HG02885 (cell line): Measurements from ENCODE around the gene RAET1E.
"Not testable (repeated sequence)": the region's sequence is repeated elsewhere in the genome, so short reads cannot be mapped to it uniquely, and the experiment has no call there.

ENCODE experiments used
- ATAC-seq: cut with Tn5 transposase; IDR thresholded peaks from one replicate; pipeline ENCODE4 v1.9.1; 2021; ENCODE audit warnings: mild to moderate bottlenecking; ENCODE audit not compliant: unreplicated experiment, poor library complexity

The RAET1E gene

DNA sequence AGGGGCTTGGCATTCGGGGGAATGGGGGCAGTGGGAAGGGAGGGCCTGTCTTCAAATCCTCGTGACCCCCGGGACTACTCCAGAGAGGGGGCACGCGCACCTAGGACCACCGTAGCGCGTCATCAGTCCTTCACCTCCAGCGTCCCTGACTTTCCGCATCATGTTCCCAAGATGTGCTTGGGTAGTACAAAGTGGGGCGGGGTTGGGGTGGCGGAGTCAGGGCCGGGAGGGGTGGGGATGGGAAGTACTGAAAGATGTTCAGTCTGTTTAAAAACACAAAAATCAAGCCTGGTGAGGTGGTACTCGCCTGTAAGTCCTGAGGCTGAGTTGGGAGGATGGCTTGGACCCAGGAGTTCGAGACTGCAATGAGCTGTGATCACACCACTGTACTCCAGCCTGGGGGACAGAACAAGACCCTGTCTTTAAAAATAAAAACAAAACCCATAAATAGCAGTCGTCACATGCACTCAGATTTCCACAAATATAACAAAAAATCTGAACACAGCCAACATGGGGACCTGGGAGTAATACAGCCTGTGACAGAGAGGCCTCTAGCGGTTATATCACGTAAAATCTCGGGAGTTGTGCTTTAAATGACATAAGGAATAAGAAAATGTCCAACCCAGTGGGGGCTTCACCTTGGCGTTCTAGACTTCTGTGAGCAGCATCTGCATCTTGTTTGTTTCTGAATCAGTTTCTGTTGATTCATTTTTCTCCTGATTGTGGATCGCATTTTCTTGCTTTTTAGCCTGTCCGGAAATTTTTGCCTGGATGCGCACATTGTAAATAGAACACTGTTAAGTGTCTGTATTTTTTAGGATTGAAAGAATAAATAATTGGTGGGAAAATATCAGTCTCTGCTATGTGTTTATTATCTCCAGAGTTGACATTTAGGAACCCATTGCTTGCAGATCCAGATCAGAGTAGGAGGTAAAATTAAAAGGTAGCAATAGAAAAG, 33.1 kb downstream of the RAET1E start:
- no peak for ATAC-seq

DNA sequence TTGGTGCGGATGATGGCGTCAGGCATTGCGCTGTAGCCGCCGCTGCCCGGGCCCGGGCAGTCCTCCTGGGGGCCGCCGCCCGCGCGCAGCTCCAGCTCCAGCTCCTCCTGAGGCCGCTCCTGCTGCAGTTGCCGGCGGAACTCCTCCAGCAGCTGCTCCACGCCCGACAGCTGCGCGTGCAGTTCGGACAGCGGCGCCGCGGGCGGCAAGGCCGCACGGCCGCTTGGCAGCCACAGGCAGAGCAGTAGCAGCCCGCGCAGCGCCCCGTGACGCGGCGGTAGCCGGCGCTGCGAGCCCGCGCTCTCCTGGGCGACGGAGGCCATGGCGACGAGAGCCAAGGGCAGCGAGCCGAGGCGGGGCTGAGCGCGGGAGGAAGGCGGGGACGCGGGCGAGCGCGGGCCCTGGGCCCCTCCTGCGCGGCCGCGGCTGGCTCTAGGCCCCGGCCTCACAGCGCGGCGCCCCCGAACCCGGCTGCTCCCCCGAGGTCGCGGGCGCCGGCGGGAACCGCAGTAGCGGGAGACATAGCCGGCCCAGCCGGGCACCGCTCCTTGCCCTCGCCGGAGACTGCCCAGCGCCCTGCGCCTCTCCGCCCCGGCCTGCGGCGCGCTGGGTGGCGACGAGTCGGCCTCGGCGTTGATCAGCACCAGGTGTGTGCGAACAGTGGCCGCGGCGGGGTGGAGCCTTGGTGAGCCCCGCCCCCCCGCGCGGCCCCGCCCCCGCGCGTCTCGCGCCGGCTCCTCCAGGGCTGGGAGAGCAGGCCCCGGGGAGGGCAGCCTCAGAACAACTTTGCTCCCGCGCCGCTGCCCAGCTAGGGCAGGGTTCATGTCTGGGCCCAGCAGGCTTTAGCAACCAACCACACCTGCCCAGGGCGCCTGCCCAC, 34.0 kb downstream of the RAET1E start, which contains the start of gene LRP11:
TSS of gene LRP11 (minus strand) at position 662 of the 880 bp plus-strand sequence. CDS start at position 323, 339 bp downstream.
- peak; percentile 88 for ATAC-seq

DNA sequence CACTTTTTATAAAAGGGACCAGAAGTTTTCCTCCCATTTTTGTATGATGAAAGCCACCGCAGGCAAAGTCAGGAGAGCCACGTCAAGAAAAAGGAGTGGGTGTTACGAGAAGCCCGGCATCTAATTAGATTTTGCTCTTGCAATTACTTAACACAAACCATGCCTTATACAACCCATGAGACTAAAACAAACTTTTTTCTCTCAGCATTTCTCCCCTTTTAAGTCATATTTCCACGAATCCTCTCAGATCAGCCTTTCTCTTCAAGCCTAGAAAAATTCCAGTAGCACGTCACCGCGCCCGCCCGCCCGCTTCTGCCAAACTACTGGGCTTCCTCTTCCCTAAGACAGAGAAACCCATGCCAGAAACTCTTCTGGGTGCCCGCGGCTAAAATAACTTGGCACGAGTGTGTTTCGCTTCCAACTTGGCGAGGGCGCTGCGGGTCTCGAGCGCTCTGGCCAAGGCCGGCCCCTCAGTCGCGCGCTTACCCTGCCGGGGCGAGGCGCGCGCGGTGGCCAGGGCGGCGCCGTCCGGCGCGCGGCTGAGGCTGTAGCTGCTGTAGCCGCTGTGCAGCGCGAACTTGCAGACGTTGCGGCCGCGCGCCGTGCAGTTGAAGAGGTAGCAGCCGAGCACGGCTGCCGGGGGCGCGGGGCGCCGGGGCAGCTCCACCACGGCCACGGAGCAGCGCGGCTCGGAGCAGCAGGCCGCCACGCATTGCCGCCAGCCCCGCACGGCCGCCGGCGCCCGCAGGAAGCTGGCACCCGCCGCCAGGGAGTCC, 34.8 kb downstream of the RAET1E start:
- peak; percentile 47 for ATAC-seq

DNA sequence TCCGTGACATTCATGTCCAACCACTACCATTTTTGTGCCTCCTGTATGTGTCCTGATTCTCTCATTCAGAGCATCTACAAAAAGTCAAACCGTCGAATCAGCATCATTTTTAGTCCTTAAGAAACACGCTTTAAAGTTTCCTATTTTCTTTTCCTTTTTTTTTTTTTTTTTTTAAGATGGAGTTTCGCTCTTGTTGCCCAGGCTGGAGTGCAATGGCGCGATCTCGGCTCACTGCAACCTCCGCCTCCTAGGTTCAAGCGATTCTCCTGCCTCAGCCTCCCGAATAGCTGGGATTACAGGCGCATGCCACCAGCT, 35.5 kb downstream of the RAET1E start:
- ATAC-seq, result not testable (repeated sequence)

DNA sequence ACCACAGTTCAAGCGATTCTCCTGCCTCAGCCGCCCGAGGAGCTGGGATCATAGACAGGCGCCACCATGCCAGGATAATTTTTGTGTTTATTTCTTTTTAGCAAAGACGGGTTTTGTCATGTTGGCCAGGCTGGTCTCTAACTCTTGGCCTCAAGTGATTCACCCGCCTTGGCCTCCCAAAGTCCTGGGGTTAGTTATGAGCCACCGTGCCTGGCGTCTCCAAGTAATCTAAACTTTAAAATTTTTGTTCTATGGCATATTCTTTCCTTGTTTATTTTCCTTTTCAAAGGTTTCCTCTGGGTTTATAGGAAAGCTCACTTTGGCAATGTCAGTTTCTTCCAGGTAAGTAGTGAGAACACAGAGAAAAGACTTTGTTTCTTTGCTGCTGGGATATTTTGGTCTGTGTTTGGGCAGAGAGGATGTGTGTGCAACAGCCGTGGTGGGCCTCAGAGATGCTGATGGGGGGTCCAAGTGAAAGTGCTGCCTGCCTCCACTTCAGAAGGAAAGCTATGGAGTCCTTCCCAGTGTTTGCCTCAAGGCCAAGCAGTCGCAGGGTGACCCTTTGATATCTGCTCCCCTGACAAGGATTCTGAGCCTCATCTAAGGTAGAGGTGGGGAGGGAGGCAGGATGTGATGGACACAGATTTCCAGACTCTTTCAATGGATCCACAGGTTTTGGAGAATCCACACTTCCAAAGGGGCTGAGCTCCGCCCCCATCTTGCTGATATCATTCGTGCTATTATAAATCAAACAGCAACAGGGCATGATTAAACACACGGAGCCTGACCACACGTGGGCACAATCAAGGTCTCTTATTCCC, 36.1 kb downstream of the RAET1E start:
- ATAC-seq, result no peak

DNA sequence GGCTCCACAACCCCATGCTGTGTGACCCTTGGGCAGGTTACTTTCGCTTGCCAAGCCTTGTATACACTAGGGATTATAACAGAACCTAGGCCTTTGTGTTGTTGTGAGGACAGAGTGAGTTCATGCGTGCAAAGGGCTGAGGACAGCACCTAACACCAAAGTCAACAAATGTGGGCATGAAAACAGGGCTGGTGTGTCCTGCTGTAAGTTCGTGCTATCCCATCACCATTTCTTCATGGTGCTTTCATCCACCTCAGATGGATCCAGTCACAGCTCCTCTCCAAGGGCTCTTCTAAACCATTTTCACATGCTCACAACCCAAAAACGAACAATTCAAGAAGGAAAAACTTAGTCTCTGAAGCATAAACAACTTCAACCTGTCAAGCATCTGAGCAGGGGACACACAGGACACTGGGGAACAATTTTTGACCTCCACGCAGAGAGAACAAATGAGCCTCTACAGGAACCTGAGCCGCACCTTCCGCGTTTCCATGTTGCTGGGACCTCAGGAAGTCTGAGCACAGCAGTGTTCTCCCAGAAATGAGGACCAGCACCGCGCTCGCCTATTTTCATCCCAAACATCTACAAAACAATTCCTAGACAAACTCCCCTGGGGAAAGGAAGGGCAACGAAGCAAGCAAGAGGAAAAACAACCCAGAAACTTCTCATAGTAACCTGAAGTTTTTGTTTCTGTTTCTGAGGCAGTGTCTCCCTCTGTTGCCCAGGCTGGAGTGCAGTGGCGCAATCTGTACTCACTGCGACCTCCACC, 36.9 kb downstream of the RAET1E start:
- no peak for ATAC-seq

DNA sequence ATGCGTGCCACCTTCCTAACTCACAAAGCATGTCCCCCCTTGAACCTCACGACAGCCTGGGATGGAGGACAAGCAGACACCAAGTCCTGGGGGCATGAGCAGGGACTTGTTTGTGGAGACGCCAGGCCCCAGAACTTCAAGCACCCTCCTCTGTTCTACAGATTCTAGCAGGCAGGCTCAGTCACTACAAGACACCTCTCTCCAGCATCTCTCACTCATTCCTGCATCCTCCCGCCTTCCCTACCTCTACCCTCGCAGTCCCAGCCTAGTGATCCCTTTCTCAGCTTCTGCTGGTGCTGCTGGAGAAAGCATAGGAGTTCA, 37.4 kb downstream of the RAET1E start:
- no peak for ATAC-seq

DNA sequence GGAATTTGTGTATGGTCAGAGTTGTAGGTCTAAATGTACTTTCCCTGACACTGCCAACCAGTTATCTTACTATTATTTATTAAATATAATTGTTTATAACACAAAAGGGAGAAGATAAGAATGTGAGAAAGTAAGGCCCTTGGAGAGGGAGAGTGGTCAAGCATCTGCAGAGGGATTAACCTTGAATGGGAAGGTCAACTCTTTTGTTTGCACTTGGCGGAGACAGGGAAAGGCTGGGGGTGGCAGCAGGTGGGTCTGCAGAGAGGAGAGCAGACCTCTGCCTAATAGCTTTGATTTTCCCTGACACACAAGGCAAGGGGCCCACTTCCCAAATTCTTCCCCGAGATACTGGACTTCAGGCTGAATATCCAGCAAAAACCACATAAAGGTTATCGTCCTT, 38.0 kb downstream of the RAET1E start:
- ATAC-seq, result no peak

DNA sequence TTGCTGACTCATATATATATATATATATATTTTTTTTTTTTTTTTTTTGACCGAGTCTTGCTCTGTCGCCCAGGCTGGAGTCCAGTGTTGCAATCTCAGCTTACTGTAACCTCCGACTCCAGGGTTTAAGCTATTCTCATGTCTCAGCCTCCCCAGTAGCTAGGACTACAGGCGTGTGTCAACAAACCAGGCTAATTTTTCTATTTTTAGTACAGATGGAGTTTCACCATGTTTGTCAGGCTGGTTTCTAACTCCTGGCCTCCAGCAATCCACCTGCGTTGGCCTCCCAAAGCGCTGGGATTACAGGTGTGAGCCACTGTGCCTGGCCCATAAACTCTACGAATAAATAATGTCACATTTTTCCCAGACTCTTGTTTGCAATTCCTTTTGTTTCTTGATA, 38.5 kb downstream of the RAET1E start:
- ATAC-seq, result no peak

DNA sequence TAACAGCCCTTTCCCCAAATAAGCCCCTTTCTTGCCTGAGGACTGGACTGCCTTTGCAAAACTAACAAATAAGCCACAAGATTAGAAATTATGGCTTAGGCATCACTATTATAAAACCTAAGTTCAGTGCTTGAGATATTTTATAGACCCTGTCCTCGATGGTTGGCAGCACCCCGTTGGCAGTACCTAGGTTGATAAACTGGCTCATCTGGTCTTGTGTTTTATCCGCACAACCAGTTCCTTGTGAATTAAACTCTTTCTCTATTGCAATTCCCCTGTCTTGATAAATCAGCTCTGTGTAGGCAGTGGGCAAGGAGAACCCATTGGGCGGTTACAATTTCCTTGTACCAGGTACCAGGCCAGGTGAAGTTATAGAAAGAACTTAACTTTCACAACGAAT, 40.4 kb downstream of the RAET1E start:
- no peak for ATAC-seq

DNA sequence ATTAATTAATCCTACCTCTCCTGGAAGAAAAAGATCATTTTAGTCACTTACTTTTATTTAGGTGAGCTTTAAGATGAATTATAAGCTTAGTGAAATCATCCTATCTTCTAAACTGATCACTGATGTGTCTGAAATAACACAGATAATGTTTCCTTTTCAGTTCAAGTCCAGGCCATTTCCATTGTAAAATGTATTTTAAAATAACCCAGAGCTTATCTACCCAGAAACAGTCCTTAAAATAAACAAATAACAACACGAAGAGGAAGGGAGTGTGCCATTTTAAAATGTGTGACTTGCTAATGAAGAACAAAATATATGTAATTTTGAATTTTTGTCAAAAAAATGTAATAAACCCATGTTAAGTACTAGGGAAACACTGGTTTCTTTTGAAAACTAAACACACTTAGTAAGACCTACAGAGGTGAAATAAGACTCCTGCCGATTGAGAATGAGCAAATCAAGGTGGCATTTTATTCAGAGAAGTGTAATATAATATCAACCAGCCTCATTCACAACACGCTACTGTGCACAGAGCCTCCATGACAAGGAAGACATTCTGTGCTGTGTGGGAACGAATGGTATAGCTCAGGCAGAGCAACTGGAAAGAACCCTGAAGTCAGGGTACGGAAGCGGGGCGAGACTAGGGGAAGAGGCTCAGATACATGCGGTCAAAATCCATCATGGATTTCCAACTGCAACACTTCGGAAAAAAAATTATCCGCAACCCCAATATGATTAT, 41.5 kb downstream of the RAET1E start:
- no peak for ATAC-seq

DNA sequence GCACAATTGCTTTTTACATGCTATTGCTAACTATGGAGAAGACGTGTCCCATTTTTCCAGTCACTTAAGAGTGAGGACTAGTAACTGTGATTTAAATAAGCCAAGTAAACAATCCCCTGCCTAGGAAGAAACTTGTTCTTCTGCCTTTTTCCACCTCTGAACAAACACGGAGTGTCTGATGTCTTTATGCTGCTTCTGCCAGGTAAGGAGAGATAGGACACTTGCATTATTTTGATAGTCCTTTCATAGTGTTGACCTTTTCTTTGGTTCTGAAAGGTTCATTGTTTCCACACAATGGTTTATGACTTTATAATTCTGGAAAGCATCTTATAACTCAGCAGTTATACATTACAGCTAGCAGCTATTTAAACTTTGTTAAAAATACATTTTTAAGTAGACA, 42.2 kb downstream of the RAET1E start:
- no peak for ATAC-seq

DNA sequence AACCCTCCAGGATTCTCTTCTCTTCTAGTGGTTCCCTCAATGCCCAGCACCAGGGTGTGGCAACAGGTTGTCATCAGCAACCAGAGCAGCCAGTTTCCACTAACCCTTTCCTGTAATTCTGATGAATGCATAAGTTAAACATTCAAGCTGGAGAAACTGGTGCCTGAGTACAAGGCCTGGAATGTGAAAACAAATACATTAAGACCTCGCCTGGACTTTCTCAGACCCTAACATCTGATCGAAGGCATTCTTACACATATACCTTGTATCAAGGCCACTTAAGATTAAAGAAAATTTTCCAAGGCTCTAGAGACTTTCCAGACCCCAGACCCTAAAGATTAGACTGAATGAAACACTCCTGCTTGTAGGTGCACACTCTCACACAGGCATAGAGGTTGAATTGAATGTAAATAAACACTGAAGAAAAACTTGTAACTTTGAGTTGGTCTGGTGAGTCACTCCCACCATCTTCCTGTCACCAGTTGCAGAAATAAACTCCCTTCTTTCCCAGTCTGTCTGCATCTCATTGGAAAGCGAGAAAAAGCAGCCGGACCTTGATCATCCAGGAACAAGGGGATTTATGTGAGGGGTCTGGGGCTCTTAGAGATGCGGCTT, 42.8 kb downstream of the RAET1E start:
- no peak for ATAC-seq

DNA sequence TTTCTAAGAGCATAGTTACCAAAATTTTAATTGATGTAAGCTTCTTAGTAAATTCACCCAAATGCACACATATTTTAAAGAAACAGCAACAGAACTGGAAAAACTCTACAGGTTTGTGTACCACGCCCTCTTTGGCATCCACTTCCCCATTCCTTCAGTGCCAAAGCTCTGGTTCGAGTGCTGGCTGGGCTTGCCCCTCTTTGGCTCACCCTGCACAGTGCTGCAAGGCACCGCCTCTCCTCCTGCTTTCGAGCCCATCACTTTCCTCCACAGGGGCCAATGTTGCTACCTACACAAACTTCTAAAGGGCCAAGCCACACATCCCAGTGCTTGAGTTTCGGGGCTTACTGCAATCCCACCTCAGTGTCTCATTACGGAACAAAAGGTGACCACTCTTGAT, 43.4 kb downstream of the RAET1E start:
- no peak for ATAC-seq

DNA sequence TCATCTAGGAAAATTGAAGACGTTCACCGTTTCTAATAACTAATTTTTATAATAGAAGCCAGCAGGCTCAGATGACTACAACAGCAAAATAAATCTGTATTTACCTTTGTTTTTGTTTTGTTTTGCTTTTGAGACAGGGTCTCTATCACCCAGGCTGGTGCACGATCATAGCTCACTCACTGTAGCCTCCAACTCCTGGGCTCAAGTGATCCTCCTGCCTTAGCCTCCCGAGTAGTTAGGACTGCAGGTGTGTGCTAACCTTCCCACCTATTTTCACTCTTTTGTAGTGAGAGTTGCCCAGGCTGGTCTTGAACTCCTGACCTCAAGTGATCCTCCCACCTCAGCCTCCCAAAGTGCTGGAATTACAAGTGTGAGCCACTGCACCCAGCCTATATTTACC, 43.9 kb downstream of the RAET1E start:
- ATAC-seq, result not testable (repeated sequence)

DNA sequence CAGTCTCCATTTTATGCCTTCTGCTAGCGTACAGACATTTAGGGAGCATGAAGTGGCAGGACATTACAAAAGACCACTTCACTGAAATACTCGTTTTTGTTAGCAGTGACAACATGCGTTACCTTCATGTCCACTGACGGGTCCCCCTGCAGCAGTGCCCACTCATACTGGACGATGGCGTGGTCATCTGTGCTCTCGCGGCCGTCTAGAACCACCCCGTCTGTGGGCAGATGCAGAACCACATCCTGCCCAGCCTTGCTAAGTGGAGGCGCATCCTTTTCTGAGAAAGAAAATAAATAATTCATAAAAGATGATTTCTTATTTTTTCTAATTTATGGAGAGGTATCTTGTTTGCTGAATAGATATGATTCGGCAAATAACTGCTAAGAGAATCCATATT, 45.0 kb downstream of the RAET1E start:
- no peak for ATAC-seq

DNA sequence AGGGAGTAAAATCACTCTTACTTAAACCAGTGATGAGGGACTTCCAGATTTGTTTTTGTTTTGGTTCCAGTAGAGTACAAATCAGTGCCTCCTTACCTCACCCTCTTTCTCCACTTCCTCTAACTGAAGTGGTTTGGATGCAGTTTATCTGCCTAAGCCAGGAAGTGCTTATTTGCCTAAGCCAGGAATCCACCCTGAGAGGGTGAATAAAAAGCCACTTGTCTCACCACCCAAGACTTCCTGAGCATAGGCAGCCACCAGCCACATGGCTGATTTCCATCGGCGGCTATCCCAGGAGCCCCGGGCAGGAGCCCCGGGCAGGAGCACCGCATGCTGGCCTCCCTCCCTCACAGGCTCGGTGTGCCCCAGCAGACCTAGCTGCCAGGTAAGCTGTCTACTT, 45.7 kb downstream of the RAET1E start:
- ATAC-seq, result no peak
